HG03066 (cell line): Measurements from ENCODE around the gene SERPINB4.
"Not testable (repeated sequence)": the region's sequence is repeated elsewhere in the genome, so short reads cannot be mapped to it uniquely, and the experiment has no call there.

Source experiments
- ATAC-seq: cut with Tn5 transposase; IDR thresholded peaks from one replicate; pipeline ENCODE4 v1.9.1; 2021; ENCODE audit warnings: low read depth; ENCODE audit not compliant: unreplicated experiment

SERPINB4 gene

DNA sequence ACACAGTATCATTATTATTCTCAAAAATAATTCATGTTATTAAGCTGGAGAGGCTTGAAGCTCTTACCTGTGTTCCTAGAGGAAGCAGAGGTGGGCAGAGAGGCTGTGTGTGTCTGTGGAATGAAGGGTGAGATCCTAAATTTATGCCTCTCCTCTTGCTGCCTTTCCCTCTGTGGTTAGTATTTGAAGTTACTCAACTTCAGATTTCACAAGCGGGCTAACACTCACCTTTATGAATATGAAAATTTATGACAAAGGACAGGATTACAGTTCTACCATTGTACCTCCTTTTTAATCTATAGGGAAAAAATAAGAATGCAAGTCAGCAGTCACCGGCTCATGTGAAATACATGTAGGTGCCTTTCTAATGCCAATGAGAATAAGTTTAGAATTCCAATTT, at the start of gene SERPINB4:
TSS of gene SERPINB4 (minus strand) at position 115 of the 400 bp plus-strand sequence. CDS start 679 bp downstream, outside the sequence.
- ATAC-seq: not testable (repeated sequence)

DNA sequence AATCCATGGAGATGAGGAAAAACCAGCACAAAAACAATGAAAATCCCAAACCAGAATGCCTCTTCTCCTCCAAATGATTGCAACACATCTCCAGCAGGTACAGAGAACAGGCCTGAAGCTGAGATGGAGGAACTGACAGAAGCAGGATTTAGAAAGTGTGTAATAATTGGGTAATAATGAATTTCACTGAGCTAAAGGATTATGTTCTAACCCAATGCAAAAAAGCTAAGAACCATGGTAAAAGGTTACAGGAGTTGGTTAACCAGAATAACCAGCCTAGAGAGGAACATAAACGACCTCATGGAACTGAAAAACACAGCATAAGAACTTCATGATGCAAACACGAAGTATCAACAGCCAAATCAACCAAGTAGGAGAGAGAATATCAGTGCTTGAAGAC, 45.0 kb upstream of the SERPINB4 start:
- no peak for ATAC-seq

DNA sequence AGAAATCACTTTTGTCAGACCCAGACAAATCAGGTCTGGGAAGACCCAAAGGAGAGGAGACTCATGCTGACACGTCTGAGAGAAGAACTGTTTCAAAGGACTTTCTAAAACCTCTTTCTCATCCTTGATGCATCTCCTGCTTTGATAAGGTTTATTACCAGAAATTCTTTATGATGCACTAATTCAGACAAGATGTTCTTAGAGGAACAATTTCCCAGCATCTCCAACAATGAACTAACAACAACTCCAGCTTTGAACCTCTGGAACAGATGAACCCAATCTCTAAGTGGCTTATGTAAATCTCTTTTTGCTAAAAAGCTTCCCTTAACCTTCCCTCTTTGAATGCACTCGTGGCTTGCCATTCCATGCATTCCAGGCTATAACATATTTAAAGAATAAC, 42.8 kb upstream of the SERPINB4 start:
- ATAC-seq: no peak

DNA sequence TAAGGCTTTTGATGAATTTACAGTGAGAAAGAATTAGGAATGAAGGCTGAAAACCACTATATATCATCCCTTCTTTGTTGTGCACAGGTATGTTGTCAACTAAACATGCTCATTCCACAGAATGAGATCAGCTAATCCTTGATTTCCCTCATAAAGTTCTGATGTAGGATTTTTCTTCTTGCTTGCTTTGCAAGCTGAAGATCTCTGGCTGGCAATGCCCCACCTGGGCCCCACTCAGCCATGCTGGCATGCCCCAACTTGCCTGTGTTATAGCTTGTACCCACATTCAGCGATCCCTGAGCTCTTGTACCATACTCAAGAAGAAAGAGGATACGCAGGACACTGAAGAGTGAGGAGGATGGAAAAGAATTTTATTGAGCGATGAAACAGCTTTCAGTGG, 40.7 kb upstream of the SERPINB4 start:
- no peak for ATAC-seq

DNA sequence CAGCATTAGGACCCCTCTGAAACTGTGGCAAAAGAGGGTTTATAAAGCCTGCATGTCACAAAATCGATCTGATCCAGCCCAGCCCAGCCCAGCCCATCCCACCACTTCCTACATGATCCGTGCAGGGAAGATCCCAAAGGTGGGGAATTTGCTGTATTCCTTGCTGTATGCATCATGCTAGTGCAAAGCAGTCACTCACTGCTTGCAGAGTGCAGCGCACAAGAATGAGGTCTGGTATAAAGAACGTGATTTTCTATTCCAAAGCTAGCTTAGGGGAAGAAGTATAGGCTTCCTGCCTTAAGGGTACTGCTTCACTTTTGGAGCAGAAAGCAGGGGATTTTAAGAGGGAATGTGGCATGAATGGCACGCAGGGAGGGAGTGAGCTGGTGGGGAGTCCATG, 39.8 kb upstream of the SERPINB4 start:
- no peak for ATAC-seq

DNA sequence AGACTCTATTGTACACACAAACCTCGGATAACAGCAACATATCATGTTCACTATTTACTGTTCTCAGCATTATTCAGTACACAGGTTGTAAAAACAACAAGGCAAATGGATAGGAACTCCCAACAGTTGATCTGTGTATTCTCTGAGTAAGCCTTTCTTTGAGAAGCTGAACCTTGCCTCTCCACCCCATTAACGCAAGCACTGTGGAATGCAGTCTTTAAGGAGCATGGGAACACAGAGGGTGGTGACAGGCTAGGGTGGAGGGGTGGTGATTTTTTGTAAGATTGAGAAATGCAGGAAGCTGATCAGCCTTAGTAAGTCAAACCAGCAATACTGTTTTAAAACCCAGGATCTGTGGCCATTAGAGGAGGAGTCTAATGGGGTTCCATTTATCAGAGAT, 39.1 kb upstream of the SERPINB4 start:
- ATAC-seq: no peak

DNA sequence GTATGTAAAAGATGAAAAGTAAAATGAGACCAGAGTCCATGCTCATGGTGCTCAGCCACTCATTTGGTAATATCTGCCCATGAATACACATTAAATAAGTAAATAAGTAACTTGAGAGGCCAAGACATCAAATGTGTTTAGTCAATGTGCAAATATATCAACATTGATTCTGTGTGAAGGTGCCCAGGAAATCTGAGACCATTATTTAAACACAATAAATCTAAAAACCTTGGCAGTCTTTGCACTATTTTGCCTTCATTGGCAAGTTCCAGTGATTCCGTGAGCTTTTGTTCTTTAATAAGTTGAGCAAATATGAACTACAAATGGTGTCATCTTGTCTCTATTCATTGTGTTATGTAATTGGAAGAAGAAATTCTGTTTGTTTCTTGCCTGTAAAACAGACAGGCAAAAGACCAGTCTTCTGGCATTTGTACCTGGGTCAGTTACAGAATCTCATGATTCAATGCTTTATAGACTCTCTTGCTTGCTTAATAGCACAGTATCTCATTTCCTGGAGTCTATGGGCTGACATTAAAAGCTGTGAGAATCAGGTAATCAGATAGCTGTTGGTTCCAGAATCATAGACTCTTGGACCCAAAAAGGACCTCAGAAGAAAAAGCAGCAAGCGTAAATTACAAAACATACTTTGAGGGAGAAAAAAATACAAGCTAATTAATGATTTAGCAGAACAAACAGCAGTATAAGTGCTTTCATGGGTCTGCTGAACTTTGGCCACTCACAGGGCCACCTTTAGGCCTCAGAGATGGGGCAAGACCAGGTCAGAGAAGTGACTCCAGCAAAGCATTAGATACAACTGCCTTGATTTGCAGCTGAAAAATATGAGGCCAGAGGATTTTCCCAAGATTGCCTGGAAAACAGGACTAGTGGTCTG, 37.6 kb upstream of the SERPINB4 start:
- ATAC-seq: no peak

DNA sequence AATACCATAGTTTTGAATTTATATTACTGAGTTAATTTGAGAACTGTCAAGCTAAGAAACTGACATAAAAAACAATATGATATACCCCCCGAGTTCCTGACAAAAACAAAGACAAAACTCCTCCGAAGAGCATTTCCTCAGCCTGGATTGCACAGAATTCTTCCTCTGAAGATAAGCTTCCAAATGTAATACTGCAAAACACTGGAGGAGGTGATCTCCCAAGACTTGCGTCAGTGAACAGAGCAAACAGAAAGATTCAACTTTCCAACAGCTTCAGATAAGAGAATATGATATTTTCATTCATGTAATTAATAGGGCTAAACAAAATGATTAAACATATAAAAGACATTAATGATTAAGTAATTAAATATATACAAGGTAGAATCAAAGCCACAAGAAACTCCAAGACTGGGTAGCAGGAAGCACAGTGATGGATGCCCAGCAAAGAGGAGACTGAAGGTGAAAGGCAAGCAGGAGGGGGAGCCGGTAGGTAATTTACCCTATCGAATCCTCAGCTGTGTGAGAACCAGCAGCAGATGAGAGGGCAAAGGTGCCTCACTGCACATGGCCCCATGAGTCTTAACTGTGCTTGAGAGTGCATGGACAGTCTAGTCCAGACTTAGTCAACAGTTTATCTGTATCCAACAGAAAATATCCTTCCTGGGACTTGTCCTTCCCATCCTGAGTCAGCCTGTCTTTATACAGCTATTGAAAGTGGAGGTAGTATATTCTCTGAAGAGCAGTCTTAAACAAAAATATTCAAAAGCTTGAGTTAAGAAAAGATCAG, 36.0 kb upstream of the SERPINB4 start:
- no peak for ATAC-seq

DNA sequence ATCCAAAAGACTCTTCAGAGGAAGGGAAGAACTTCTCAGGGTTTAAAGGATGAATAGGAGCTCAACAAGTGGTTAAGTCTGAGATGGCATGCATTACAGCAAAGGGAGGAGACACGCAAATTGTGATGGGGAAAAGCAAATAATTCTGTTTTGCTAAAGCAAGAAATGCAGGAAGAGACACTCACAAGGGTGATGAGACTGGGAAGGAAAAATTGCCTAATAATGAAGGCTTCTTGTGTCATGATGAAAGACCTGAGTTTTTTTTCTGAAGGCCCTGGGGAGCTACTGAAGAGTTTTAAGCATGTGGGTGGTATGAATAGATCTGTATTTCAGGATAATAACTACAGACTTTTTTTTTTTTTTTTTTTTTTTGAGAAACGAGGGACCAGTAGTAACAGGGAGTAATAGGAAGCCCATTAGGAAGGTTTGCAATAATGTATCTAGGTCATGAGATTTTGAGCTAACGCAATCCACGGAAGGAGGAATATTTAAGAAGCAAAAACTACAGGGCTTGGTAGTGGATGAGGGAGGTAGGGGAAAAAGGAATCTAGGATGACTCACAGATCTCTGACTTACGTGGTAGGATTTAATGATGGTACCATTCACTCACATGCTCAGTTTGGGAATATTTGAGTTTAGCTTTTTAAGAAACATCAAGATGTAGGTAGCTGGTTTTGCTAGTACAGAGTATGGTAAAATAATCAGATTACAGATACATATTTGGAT, 33.6 kb upstream of the SERPINB4 start:
- ATAC-seq: no peak

DNA sequence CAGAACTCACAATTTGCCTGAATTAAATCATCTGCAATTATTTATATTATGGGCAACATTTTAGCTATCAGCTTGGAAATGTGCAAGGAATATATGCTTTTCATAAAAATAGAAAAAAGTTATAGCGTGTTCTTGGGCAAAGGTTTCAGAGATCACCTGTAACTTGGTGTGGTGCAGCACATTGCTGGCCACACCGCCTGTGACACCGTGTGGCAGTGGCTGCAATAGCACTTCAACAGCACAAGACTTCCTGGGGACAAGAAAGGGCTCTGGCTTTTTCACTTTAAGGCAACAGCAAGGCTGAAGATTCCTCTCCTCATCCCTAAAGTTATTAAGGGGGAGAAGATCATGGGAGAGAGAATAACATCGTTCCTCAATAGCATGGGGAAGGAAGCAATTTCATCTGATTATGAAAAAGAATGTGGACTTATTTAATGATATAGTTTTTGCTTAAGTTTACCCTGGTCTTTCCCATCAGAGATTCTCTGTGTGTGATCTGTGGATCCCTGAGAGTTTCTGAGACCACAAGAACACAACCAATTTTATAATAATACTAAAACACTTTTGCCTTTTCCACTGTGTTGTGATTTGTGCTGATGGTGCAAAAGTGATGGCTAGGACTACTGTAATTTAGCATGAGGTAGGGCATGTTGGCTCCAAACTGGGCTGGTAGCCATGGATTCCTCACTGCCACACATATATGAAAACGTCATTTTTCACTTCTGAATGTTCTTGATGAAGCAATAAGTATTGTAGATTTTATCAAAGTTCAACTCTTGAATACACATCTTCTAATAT, 32.7 kb upstream of the SERPINB4 start:
- peak; percentile 72 for ATAC-seq

DNA sequence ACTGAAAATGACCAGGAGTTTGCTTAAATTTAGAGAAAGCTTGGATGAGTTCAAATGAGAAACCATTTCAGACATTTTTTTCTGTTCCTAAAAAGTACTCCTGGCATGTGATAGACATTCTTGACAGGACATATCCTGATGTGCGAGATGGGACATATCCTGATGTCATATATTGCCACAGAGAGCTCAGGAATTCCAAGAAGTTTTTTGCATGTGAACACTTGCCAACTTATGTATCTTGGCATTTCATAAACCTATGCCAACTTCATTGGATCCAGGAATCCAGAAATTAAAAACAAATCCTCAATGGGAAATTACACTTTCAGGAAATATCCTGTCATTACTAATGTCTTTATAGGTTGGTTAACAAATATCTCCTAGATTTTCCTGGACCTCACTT, 20.5 kb upstream of the SERPINB4 start:
- no peak for ATAC-seq

DNA sequence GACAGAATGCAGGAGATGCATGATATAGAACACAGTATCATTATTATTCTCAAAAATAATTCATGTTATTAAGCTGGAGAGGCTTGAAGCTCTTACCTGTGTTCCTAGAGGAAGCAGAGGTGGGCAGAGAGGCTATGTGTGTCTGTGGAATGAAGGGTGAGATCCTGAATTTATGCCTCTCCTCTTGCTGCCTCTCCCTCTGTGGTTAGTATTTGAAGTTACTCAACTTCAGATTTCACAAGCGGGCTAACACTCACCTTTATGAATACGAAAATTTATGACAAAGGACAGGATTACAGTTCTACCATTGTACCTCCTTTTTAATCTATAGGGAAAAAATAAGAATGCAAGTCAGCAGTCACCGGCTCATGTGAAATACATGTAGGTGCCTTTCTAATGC, 17.7 kb upstream of the SERPINB4 start, which contains the start of gene SERPINB3:
TSS of gene SERPINB3 (minus strand) at position 144 of the 400 bp plus-strand sequence. CDS start 677 bp downstream, outside the sequence.
- not testable (repeated sequence) for ATAC-seq

DNA sequence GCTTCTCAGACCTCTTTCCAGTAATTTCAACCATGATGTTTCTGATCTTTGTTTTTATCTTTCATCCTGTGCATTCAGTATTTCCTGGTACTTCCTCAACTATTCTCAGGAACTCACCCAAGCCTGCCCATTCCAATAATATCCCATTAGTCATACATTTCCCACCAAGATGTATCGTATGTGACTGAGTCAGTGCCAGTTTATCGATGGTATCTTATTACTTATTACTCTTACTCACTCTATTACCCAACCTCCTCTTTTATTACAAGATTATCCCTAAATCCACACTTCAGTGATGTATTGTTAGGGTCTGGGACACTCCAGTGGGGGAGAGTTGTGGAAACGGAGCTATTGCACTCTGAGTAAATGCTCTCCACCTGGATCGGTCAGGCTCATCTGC, 14.9 kb upstream of the SERPINB4 start:
- ATAC-seq: not testable (repeated sequence)

DNA sequence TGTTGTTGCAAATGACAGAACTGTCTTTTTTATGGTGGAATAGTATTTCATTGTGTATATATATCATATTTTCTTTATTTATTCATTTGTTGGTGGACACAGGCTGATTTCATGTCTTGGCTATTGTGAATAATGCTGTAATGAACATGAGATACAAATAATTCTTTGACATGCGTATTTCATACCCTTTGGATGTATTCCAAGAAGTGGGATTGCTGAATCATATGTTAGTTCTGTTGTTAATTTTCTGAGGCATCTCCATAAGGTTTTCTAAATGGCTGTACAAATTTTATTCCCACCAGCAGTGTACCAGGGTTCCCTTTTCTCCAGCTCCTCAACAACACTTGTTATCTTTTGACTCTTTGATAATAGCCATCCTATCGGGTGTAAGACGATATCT, 6.2 kb upstream of the SERPINB4 start:
- ATAC-seq: not testable (repeated sequence)

DNA sequence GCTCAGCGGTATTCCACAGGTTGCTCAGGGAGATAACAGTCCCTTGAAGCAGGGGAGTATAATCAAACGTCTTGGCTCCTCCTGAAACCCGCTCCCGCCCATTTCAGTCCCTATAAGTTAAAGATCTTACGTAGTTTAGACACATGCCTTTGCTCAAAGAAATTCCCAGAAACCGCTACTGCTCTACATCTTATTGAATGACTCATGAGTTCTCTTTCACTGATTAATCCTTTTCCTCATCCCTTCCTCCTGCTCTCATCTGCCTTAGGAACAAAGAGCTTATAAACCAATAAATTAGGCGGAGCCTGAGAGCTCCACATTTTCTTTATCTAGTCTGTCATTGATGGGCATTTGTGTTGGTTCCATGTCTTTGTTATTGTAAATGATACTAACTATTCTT, 4.2 kb upstream of the SERPINB4 start:
- ATAC-seq: no peak

DNA sequence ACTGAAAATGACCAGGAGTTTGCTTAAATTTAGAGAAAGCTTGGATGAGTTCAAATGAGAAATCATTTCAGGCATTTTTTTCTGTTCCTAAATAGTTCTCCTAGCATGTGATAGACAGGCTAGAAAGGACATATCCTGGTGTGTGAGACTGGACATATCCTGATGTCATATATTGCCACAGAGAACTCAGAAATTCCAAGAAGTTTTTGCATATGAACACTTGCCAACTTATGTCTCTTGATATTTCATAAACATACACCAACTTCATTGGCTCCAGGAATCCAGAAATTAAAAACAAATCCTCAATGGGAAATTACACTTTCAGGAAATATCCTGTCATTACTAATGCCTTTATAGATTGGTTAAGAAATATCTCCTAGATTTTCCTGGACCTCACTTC, 2.9 kb upstream of the SERPINB4 start:
- no peak for ATAC-seq

DNA sequence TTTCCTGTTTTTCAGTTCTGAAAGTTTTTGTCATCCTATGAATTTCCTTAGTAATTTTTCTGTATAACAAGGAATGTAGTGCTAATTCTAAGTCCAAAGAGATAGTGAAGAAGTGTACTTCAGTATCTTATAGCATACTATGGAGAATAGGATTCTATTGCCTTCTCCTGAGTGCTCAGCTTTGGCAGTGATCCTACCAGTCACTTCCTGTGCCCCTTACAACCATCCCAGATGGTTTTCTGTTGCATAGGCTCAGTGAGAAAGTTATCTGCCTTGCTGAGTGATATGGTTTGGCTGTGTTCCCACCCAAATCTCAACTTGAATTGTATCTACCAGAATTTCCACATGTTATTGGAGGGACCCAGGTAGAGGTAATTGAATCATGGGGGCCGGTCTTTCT, 638 bp upstream of the SERPINB4 start:
- not testable (repeated sequence) for ATAC-seq

DNA sequence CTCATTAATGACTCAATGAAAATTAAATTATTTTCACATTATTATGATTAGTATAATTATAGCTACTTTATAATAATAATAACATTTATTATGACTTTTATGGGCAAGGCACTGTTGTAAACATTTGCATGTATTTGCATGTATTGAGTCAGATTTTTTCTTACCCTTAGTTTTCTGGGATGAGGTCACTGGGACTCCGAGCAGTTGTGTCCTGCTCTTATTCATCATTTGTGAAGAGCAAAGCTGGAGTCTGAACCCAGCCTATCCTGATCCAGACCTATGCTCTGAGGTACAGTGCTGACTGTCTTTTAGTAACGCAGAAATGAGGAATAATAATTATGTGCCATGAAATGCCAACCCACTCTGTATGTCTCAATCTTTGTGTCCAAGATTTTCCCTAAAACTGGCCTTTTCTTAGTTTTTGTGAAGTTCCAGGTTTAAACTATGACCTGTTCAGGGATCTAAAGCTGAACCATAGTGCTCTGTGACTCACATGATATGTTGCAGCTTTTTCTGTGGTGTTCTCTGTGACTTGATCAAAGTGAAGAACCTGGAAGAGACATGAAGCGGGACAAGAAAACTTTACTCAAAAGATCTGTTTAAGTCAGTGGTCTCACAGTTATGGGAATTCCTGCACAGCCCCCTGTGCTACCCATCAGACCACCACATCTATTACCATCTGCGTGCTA, 1.2 kb downstream of the SERPINB4 start:
- not testable (repeated sequence) for ATAC-seq

DNA sequence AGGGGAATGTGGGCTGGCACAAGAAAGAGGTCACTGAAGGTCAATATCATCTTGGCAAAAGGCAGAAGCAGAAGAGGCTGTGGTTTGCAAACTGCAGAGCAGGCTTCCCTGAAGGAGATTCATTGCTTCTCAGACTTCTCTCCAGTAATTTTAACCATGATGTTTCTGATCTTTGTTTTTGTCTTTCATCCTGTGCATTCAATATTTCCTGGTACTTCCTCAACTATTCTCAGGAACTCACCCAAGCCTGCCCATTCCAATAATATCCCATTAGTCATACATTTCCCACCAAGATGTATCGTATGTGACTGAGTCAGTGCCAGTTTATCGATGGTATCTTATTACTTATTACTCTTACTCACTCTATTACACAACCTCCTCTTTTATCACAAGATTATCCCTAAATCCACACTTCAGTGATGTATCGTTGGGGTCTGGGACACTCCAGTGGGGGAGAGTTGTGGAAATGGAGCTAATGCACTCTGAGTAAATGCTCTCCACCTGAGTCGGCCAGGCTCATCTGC, 2.8 kb downstream of the SERPINB4 start:
- ATAC-seq: not testable (repeated sequence)
